Amniotic stem cell (primary cell): Measurements from ENCODE around the gene AP3B1.

ENCODE experiments used
- DNase-seq: peaks from one replicate; lab custom pipeline; 2025; lab: John Stamatoyannopoulos, UW

AP3B1 gene

DNA sequence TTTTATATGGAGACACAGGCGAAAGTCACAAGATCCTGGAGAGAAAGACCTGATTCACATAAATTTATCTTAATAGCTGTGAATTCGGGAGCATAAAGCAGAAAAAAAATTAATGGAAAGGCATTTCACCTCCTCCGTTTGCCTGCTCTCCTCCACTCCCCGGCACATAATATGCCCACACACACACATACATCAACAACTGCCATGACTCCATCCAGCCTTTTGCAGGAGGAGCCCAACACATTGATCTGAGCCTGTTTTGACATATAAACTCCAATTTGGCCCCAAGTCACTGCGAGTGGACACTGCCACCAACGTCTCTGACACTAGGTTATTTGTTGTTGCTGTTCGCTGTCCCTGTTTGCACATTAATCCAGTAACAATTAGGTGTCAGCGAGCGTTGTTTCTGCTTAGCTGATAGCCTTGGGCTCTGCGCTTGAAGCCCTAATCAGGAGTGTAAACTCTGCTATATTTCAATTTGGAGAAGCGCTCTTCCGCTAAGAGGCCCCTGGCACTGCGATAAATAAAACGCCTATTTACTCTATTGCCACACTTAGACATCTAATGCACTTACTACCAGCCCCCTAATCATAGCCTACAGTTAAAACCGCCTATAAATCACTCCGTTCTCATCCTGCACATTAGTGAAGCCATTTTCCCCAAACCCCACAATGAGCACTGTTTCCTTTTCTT lies 322.6 kb downstream of the AP3B1 start:
- DNase-seq = no peak

DNA sequence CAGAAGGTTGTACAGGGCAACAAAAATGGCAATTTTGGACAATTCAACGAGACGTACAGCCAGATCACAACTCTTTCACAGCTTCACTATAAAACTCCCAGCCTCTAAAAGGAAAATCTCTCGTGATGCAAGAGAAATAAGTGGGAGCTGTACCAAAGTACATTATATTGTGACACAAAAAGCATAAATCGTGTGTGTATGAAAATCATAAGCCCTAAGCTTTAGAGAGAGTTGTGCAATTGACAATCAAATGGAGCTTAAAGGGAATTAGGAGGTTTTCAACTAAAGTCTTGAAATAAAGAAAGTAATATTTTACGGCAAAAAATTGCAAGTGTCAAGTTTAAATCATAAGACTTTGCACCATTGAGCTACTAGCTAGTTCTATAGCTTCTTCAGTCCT lies 323.6 kb downstream of the AP3B1 start:
- DNase-seq = no peak

DNA sequence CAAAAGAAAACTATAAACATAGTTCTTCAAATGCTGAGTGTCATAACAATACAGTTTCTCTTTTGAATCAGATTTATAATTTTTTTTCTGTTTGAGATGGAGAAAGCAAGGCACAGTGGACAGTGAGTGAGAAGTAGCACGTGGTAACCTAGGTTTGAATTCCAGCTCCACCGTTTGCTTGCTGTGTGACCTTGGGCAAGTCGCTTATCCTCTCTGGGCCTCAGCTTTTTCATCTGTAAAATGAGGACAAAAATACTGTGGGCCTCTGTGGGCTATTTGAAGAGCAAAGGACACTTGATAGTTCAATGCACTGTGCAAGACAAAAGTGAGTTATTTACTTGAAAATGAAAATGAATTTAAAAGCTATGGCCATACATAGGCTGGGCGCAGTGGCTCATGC lies 330.7 kb downstream of the AP3B1 start:
- no peak for DNase-seq

DNA sequence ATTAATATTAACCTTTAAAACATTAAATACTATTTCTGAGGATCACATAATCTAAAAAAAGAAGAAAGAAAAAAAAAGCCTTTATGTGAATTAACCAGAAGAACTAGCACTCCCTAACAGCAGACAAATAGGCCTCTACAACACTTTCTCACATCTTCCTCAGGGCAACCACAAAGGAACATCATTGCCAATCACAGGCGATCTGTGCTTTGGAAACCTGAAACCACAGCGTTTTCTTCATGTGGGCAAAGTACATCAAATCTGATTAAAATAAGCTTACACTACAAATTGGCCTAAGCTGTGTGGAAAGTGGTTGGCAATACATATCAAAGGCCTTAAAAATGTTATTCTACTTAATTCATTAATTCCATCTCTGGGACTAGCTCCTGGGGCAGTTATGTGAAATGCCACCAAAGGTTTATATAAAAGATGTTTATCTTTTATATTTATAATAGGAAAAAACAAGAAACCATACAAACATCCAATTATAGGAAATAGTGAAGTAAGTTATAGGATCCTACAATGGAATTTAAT lies 333.6 kb downstream of the AP3B1 start:
- DNase-seq = no peak

DNA sequence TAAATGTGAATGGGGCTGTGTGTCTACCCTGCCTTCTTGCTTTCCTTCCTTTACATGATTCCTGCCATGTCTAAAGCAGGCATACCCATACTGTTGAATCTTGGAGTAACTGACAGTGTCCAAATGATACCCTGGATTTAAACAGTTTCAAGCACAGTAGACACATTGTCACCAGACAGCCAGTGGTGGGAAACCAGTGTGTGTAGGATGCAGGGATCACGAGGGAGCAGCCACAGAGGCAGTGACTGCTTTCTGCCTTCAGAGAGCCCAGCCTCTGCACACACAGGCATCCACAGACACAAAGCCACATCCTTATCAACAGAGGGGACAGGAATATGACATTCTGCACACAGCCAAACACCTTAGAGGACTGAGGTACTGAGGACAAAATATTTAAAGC lies 334.2 kb downstream of the AP3B1 start:
- DNase-seq = no peak

DNA sequence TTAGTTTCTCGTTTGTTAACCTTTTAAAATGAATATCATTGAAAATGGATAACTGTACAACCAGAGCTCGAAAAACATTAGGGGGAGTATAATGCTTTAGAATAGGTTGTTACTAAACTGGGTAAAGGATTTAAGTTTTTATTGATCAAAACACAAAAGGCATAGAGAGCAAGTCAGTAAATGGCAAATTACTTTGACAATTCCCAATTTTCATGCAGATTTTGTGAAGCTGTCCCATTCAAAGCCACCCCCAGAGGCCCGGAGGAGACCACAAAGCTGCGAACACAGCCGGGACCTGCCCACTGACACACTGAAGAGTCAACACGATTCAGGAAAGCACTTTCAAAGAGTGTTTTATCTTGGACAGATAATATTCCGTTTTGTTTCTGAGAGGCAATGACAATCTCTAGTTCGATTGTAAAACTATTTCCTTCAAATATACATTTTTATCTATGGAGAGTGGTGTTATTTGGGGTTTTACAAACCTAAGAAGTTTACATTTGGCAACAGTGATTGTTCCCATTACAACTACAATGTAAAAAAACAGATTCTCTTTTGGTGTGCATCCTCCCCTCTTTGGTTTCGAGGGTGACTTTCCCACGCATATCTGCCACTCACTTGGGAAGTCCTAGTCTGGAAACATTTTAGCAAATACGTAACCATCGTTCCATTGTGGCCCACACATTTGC lies 335.7 kb downstream of the AP3B1 start:
- DNase-seq = no peak

DNA sequence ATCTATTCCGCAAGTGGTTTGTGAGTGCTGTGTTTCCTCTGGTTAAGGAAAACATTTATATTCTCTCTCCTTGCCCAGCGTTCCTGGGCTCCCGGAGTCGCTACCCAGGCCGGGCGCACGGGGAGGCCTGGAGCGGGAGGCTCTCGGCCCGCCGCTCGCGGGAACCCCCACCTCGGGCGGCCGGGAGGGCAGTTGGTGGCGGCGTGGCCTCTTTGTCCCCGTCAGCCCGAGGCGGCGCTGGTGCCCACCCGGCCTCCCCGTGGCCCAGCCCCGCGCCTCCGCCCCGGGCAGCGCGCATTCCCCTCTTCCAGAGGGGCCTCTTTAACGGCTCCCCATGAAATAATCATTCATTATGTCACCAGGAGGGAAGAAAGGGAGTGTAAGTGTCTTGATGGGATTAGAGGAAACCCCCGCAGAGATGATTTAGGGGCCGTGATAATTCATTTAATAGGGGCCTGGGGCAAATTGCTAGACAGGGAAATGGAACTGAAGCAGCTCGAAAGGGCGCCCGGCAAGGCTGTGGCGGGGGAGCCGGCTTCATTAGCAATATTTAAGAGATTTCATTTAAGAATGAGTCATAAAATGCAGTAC lies 336.5 kb downstream of the AP3B1 start:
- DNase-seq = no peak

DNA sequence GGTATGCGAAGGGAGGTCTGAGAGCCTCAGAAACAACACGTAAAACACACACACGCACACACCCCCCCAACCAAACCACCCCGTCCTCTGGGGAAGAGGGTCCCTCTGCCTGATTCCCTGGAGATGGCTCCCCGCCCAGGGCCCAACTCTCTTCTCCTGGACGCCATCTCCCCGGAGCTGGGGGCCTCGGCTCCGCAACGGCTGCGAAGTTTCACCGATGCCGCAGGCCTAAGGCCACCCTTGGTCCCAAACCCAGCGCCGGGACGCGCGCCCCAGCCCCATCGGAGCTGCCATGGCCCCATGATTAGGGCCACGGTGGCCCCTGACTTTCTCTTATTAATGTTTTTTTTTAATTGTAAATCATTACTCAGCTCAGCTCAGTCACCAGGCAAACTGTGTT lies 337.0 kb downstream of the AP3B1 start:
- DNase-seq = no peak

DNA sequence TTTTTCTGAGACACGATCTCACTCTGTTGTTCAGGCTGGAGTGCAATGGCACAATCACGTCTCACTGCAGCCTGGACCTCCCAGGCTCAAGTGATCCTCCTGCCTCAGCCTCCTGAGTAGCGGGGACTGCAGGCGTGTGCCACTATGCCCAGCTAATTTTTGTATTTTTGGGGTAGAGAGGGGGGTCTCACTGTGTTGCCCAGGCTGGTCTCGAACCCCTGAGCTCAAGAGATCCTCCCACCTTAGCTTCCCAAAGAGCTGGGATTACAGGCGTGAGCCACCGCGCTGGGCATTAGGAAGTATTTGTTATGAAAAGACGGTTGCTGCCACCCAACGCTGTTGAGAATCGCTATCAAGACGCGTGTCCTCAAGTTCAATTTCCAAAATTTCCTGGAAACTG lies 337.4 kb downstream of the AP3B1 start:
- no peak for DNase-seq

DNA sequence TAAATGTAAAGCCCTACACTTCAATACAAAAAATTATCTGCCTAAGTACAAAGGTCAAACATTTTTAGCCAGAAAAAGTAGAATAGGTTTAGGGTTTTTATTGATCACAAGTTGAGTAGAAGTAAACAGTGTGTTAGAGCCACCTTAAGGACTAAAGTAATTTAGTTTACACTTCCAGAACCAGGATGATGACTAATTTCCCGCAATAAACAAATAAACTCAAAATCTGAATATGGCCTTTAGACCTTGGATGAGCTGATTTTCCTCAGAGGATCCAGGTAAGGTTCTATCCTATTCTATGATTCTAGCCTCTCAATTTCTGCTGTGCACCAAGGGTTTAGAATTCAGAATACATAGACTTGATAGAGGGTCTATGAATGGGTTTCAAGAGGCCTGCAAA lies 338.9 kb downstream of the AP3B1 start:
- DNase-seq = no peak

DNA sequence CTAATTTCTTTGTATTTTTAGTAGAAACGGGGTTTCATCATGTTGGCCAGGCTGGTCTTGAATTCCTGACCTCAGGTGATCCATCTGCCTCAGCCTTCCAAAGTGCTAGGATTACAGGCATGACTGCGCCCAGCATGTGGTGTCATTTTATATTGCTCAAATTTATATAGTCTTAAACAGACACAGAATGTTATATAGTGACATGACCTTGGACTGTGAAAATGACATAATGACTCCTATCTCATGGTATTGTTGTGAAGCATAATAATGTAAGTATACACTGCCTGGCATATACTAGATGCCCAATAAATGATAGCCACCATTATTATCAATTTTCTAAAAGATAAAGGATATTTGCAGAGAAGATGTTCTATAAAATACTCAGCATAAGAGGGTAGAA lies 341.1 kb downstream of the AP3B1 start:
- no peak for DNase-seq

DNA sequence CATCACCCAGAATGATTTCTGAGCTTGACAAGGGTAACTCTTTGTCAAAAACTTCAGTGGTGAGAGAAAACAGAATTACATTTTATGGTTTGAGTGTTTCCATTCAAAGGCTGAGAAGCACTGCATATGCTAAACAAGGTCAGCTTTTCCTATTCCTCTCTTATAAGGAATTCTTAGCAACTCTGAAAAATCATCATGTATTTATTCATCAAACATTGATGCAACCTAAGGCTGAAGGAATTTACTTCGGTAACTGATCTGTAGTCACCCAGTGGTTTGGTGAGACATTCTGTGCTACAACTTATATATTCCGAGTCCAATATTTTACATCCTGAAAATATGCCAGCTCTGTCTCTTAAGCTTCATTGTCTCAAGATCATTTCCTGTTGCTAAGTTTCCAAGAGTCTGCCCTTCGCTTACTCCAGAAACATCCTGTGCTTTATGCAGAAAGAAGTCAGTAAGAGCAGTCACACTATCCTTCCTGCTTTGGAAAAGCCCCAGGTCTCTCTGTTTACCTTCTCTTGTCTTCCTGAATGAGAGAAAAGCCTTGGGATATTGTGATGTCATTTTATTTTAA lies 341.8 kb downstream of the AP3B1 start:
- DNase-seq = no peak
